HG02938 (cell line): ENCODE measurements around the gene SLC25A39.
A peak's percentile ranks its signal among the peaks of the same experiment; 100 is the strongest.
"Not testable (repeated sequence)": the region's sequence is repeated elsewhere in the genome, so short reads cannot be mapped to it uniquely, and the experiment has no call there.

Experiments used
- ATAC-seq: cut with Tn5 transposase; IDR thresholded peaks from one replicate; pipeline ENCODE4 v1.9.1; 2021; ENCODE audit warnings: mild to moderate bottlenecking, moderate library complexity; ENCODE audit not compliant: unreplicated experiment

The SLC25A39 gene

DNA sequence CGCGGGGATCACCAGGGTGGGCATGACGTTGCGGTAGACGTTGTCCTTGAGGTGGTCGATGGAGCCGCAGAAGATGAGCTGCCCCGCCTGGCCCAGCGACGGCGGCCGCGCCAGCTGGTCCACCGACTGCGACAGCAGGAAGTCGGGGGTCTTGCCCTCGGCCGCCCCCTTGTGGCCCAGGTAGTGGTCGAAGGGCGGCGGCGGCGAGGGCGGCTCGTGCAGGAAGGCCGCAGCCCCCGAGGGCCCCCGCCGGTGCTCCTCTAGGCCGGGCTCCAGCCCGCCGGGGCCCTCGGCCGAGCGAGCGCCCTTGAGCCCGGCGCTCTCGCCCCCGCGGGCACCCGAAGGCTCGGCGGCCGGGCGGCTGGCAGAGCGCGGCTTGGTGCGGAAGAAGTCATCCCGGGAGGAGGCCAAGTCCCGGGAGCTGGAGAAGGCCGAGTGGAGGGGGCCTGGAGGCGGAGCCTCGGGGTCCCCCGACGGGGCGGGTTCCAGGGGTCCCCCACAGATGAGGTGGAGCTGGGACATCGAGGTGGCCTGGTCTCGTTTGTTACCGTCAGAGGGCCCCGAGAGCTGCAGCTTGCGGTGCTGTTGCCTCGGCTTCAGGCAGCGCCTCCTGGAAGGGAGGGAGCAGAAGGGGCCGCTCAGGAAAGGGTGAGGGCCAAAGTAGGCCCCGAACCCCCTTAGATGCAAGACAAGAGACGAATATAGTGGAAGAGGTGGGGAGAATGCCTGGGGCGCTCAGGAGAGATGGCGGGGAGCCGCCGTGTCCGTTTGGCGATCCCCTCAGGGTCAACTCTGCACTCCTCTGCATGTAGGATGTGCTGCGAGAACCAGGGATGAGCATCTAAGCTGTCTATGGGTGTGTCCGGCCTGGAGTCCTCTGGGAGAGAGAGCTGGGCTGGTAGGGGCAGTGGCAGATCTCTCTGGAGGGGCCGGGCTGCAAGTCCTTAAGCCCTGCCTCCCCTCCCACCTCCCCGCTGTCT, 30.2 kb upstream of the SLC25A39 start:
- ATAC-seq, result no peak

DNA sequence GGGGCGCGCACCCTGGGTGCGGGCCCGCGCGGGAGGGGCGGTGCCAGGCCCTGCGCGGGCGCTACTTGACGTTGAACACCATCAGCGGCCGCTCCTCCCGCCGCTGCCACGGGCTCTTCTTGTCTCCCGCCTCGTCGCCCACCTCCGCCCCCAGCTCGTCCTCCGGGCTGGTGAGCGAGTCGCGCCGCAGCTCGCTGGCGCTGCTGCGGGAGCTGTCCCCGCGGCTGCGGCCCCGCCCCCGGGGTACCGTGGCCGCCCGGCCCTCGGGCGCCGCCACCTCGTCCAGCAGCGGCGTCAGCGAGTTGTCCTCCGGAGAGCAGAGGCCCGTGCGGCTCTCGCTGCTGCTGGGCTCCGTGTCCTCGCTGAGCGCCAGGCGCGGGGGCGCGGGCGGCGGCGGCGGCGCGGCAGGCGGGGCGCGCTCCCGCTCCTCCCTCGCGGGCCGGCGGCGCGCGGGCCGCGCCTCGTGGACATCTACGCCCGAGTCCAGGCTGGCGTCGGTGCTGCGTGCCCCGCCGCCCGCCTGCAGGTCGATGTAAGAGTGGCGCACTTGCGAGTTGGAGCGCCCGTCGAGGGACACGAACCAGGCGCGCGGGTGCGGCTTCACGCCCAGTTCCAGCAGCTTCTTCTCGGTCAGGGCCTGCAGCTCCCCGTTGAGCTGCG, 29.2 kb upstream of the SLC25A39 start:
- no peak for ATAC-seq

DNA sequence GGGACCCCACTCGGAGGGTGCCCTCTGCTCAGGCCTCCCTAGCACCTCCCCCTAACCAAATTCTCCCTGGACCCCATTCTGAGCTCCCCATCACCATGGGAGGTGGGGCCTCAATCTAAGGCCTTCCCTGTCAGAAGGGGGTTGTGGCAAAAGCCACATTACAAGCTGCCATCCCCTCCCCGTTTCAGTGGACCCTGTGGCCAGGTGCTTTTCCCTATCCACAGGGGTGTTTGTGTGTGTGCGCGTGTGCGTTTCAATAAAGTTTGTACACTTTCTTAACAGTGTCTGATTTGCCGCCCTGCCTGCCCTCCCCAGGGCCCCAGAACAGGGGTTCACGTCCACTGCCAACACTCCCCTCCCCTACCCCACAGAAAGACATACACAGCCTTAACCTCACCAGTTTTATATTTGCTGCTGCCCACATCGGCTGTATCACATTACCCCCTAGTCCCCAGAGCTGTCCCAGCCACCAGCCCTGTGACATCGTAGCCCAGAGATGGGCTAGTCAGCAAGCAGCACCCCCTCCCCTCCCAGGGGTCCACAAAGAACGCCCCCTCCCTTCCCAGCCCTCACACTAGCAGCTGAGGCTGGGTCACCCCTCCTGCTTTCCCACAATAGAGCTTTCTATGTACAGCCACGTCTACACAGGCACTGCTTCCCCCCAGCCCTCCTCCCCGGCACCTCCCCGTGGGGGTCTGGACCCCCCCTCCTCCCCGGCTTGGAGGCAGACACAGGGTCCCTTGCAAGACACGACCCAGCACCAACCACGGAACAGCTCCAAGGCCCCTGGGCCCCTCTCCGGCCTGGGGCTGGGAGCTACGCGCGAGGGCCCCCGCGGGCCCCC, 28.4 kb upstream of the SLC25A39 start:
- no peak for ATAC-seq

DNA sequence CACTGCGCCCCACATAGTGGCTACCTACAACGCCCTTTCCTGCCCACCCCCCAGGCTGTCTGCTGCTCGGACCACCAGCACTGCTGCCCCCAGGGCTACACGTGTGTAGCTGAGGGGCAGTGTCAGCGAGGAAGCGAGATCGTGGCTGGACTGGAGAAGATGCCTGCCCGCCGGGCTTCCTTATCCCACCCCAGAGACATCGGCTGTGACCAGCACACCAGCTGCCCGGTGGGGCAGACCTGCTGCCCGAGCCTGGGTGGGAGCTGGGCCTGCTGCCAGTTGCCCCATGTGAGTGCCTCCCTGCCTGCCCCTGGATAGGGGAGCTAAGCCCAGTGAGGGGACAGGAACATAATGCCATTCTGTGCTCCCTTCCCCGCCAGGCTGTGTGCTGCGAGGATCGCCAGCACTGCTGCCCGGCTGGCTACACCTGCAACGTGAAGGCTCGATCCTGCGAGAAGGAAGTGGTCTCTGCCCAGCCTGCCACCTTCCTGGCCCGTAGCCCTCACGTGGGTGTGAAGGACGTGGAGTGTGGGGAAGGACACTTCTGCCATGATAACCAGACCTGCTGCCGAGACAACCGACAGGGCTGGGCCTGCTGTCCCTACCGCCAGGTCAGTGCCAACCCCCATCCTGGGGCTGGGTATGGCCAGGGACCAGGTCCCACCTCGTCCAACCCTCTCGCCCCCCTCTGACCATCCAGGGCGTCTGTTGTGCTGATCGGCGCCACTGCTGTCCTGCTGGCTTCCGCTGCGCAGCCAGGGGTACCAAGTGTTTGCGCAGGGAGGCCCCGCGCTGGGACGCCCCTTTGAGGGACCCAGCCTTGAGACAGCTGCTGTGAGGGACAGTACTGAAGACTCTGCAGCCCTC, 27.6 kb upstream of the SLC25A39 start:
- no peak for ATAC-seq

DNA sequence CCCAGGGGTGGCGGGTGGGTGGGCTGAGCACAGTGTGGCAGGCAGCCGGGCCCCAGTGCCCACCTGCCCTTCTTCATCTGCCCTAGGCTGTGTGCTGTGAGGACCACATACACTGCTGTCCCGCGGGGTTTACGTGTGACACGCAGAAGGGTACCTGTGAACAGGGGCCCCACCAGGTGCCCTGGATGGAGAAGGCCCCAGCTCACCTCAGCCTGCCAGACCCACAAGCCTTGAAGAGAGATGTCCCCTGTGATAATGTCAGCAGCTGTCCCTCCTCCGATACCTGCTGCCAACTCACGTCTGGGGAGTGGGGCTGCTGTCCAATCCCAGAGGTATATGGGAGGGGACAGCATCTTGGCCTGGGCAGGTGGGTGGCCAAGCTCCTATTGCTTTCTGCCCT, 26.8 kb upstream of the SLC25A39 start:
- ATAC-seq, result no peak

DNA sequence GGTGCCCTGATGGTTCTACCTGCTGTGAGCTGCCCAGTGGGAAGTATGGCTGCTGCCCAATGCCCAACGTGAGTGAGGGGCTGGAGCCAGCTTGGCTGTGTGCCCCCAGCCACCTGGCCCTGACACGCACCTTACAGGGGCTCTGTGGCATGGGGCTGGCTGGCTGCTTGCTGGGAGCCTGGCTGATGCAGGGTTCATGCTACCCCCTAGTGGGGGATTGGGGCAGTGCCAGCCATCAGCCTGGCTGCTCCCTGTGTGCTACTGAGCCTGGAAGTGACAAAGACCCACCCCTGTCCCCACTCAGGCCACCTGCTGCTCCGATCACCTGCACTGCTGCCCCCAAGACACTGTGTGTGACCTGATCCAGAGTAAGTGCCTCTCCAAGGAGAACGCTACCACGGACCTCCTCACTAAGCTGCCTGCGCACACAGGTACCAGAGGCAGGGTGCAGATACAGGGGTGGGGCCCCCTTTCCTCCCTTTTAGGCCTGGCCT, 26.2 kb upstream of the SLC25A39 start:
- no peak for ATAC-seq

DNA sequence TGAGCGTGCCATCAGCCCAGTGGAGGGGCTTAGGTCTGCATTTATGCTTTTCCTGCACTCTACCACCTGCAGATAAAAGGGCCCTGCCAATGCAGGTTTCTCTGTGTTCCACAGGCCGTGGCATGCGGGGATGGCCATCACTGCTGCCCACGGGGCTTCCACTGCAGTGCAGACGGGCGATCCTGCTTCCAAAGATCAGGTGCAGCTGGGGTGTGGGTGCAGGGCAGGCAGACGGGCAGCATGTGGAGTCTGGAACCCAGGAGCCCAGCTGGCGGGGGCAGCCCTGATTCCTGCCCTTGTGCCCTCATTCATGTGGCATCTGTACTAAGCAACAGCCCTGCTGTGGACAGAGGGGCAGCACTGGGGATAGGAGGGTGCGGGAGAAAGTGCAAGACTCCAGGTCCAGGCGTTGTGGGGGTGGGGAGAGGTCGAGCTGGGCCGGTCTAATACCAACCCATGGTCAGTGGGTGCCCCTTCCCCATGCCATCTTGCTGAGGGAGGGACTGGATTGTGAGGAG, 25.0 kb upstream of the SLC25A39 start:
- no peak for ATAC-seq

DNA sequence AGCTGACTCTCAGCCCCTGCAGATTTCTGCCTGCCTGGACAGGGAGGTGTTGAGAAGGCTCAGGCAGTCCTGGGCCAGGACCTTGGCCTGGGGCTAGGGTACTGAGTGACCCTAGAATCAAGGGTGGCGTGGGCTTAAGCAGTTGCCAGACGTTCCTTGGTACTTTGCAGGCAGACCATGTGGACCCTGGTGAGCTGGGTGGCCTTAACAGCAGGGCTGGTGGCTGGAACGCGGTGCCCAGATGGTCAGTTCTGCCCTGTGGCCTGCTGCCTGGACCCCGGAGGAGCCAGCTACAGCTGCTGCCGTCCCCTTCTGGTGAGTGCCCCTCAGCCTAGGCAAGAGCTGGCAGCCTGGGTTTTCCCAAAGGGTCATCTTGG, 24.4 kb upstream of the SLC25A39 start:
- ATAC-seq, result no peak

DNA sequence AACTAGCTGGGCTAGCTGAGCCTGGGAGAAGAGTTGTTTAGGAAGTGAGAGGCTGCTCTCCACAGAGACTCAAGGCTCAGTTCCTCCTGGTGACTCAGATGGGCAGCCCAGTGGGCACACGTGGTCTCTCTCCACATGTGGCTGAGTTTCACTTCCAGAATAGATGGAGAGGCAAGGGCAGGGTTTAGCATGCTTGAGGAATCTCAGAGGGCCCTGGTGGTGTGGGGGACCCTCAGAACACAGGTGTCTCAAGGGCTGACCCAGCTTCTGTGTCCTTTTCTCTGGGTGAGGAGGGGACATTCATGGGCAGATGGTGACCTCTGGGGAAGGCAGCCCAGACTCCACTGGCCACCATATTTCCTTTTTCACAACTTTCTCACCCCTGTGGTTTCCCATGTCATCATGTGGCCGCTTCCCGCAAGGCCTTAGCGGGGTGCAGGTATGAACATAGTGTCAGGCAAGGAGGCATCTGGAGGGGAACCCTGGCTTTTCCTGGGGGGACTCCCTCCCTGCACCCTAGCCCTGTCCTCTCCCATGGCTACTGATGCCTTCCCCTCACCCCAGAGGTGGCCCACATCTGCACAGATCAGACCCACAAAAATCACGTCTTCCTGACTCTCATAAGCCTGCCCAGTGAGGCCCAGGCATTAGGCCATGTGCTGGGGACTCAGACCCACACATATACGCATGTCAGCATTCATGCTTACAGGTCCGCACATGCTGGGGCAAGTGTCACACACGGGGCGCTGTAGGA, 23.8 kb upstream of the SLC25A39 start:
- peak; percentile 48 for ATAC-seq

DNA sequence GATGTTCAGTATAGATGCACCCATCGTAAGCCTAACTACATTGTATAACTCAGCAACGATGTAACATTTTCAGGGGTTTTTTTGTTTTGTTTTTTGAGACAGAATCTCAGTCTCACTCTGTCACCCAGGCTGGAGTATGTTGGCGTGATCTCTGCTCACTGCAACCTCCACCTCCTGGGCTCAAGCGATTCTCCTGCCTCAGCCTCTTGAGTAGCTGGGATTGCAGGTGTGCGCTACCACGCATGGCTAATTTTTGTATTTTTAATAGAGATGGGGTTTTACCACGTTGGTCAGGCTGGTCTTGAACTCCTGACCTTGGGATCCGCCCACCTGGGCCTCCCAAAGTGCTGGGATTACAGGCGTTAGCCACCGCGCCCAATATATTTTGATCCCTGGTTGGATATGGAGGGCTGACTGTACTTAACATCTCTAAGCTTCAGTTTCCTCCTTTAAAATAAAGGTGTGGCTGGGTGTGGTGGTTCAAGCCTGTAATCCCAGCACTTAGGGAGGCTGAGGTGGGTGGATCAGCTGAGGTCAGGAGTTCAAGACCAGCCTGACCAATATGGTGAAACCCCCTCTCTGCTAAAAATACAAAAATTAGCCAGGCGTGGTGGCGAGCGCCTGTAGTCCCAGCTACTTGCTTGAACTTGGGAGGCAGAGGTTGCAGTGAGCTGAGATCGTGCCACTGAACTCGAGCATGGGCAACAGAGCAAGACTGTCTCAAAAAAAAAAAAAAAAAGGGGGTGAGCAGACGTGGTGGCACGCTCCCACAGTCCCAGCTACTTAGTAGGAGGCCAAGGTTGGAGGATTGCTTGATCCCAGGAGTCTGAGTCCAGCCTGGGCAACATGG, 22.8 kb upstream of the SLC25A39 start:
- not testable (repeated sequence) for ATAC-seq

DNA sequence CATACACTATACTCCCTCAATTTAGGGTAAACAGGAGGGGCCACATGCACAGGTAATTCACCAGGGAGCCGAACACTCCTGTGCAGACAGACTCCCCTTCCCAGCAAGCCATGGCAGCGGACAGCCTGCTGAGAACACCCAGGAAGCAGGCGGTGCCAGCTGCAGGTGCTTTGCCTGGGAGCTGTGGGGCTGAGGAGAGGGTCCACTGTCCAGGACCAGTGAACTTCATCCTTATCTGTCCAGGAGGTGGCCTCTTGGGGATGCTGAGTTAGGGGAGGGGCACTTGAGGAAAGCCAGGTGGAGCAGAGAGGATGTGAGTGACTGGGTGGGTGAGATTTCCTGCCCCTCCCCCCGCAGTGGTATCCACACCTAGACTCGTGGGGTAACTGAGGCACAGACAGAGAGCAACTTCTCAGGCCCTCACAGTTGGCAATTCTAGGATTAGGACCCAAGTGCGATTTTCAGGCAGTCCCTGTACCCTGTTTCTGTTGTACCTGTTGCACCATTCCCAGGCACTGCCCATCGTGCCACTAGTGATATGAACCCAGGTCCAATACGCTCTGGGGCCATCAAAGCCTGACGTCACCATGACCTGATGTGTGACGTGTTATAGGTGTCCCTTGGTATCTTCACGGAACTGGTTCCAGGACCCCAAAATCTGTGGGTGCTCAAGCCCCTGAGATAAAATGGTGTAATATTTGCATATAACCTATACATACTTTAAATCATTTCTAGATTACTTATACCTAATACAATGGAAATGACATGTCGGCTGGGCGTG, 21.6 kb upstream of the SLC25A39 start:
- no peak for ATAC-seq

DNA sequence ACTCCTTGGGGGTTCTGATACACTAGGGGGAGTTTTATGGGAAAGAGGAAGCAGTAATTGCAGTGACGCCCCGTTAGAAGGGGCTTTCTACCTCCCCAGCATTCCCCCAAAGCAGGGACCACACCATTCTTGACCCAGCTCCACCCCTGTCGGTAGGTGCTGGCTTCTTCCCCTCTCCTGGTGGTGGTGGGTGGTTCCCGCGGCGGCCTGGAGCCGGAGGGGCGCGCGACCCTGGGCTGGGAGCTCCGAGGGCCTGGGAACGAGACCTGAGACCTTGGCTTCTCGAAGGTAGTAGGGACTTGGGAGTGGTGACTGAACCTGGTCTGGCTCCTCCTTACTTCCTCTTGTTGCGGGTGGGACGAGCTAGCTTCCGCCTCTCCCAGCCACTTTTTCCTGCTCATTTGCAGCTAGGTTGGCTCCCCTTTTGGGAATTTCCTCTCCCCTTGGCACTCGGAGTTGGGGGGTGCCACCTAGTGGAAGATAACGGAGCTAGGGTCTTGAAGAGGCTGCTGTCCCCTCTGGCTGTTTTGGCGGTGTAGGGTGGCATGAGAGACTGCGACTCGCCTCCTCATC, 20.9 kb upstream of the SLC25A39 start:
- ATAC-seq, result peak; percentile 1

DNA sequence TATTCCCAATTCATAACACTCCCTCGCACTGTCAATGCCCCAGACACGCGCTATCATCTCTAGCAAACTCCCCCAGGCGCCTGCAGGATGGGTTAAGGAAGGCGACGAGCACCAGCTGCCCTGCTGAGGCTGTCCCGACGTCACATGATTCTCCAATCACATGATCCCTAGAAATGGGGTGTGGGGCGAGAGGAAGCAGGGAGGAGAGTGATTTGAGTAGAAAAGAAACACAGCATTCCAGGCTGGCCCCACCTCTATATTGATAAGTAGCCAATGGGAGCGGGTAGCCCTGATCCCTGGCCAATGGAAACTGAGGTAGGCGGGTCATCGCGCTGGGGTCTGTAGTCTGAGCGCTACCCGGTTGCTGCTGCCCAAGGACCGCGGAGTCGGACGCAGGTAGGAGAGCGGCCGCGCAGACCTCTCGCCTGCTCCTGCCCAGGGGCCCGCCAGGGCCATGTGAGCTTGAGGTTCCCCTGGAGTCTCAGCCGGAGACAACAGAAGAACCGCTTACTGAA, 20.4 kb upstream of the SLC25A39 start, which contains the start of gene GRN:
TSS of gene GRN (plus strand) at position 364 of the 515 bp plus-strand sequence. CDS start 3,863 bp downstream, outside the sequence.
- ATAC-seq, result peak; percentile 53

DNA sequence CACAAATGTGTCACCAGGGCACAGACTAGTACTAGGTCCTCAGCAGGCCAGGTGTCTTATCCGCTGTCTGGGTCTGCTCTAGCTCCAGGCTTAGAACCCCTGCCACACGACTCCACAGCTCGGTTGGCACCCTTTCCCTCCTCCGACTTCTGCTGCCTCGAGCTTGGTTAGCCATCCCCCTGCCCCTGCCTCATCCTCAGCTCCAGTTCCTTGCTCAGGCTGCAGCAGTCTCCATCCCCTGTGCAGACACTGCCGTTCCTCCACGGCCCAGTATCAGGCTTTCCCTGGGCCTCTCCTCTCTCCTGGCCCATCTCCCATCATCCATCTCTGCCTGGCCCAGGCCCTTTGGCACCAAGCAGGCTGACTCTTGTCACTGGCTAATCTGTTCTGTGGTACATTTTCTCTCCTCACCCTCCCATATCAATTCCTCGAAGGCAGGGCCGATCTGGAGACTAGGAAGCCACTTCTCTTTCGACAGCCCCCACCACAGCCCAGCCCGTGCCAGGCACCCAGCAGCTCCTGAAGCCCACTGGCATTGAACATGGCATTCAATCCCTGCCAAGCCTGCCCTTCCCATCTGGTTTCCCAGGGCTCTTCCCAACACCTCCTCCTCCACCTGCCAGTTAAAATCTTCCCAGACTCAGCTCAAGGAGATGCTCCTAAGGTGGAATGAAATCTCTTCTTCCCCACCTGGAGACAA, 19.0 kb upstream of the SLC25A39 start:
- ATAC-seq, result no peak

DNA sequence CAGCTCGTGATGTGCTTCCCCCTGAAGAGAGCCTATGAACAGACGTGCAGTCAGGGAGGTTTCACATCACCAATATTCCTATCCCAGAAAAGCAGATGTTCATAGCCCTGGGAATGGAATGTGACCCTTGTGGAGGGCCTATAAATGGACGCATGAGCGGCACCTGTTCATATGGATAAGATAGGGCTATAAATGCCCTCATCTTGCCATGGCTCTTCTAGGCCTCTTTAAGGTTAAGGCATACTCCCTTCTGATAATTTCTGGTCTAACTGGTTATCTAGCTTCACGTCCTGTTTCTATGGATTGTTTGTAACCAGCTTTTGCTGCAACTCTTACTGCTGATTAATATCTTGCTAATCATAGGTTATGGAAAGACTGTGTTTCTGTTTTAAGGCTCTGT, 15.9 kb upstream of the SLC25A39 start:
- ATAC-seq, result not testable (repeated sequence)

DNA sequence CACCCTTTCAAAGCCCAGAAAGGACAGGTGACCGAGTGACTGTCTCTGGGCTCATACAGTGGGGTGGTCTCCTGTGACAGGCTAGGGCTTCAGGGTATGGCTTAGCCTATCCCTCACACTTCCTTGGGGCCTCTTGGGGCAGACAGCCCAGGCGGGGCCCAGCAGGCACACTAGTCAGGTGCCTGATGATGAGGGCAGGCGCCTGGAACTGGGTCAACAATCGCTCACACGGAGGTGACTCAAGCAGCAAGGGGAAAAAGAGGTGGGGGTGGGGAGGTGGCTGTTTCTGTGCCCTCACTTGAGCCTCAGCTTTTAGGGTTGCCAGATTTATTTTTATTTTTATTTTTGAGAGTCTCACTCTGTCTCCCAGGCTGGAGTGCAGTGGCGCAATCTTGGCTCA, 14.1 kb upstream of the SLC25A39 start:
- ATAC-seq, result no peak
